SHP77 (cell line): ENCODE data around the gene NRAS.

ENCODE experiments used
- DNase-seq, 2 experiments: peaks; one replicate each; lab custom pipeline; 2025; lab: John Stamatoyannopoulos, UW

The NRAS gene

DNA sequence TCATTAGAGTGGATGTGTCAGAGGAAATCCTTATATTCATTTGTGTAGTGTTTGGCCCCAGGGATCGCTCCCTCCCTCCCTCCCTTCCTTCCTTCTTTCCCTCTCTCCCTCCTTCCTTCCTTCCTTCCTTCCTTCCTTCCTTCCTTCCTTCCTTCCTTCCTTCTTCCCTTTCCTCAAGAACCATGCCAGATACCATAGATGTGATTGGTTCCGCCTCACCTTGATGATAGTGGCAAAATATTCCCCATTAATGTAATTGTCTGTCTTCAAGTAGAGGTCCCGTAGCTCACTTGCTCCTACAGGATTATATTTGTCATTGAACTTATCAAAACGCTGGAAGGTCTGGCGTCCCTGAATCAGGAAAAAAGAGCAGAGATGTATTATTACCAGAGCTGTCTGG is 38.9 kb downstream of the NRAS start:
- no peak for DNase-seq

DNA sequence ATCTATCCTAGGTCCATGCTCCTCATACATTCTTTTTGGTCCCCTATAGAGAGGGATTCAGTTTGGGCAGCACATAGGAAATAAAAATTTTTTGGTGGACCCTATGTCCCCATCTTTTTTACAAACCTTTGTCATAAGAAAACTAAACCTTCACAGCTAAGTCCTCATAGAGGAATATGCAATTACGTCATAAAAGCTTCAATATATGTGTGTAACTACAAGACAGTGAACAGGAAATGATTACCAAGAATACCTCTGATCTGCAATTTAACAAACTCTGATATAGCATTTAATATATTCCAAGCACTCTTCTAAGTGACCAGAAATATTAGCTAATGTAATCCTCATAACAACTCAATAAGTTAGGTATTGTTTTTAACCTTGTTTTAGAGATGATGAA is 40.5 kb downstream of the NRAS start:
- DNase-seq = no peak

DNA sequence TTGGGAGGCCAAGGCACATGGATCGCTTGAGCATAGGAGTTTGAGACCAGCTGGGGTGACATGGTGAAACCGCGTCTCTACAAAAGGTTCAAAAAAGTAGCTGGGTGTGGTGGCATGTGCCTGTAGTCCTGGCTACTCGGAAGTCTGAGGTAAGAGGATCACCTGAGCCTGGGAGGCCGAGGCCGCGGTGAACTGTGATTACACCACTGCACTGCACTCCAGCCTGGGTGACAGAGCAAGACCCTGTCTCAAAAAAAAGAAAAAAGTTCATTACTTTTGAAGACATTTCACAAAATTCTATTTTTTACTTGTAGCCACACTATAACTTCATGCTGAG is 44.7 kb downstream of the NRAS start:
- no peak for DNase-seq

DNA sequence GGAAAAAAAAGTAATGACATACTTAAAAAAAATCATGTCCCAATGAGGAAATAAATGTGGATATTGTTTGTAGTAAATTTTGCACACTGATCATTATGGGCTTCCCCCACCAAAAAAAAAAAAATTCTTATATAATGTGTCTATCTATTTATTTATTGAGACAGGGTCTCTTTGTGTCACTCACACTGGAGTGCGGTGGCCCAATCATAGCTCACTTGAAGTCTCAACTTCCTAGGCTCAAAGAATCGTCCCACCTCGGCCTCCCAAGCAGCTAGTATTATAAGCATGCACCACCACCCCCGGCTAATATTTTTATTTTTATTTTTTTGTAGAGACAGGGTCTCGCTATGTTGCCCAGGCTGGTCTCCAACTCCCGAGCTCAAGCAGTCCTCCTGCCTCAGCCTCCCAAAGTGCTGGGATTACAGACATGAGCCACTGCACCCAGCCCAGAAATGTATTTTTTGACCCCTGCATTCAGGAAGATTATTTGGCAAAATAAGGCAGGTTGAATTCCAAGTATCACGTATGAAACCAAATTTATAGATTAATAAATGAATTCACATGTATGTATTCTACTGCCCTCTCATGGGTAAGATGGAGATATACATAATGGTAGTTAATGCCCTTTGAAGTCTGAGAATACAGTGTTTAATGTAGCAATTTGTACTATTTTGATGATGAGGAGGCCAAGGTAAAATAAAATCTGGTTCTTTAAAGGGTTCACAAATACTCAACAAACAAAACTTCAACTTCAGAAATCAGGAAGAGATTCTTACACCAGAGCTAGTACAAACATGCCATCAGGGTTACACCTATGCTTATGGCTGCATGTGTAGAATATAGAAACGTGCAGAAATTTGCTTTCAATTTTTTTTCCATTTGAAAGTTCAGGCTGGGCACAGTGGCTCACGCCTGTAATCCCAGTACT is 45.3 kb downstream of the NRAS start:
- DNase-seq = no peak

DNA sequence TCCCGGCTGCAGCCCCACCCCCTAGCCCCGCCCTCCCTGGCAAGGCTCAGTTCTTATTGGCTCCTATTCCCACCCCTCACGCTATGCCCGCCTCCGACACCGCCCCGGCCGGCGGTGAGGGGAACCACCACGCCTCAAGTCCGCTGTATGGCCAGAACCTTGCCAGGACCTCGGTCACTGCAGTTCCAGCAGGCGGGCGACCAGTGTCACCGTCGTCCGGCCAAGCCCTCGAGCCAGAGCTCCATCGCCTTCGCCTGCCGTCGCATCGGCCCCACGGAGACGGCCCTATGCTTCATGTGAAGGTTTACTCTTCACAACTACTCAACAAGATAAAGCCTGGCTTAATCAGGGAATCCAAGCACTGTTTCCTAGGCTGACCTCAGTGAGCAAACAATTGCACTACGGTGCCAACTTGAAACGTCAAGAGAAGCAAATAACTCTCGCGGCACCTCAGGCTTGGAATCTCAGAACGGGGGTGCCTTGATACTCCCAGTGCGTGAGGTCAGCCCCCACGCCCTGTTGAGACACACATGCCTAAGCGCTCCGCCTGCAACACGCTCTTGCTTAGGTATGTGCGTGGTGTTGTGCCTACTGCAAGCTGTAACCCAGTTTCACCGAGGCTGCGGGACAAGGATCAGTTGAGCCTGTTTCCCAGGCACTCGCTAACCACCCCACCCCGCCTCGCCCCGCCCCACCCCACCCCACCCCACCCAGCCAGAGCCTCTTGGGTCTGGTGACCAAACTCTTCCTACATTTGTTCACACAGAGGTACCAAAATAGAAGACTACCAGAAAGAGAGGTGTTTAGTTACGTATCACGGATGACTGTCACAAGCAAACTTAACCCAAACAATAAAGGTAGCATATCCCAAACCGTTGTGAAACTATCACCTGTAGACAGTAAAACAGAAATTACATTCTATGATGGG is 46.2 kb downstream of the NRAS start:
- DNase-seq = no peak

DNA sequence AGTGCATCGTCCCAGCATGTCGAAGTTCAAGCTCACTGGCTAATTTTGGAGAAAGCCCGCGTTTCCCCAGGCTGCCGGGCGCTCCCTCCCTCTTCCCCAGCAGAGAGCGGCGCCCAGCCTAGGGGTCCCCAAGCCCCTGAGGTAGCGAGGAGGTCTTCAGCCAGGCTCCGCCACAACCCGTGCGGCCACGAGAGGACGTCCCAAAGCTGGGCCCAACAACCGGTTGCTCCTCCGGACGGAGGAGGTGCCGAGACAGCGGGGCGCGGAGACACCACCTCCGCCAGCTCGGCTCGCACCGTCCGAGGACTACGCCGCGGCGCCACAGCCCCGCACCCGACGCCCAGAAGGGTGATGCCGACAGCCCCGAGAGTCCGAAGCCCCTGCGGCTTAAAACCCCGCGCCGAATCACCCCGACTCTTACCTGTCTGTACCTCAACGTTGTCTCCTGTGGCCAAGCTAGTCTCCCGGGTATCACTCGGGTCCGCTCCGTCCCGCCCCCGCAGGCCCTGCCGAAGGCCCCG is 46.9 kb downstream of the NRAS start, which contains the start of gene DENND2C:
Gene DENND2C, minus strand, starts transcription at position 488 of the 521 bp plus-strand sequence. CDS start 44,065 bp downstream, outside the sequence.
- no peak for DNase-seq

DNA sequence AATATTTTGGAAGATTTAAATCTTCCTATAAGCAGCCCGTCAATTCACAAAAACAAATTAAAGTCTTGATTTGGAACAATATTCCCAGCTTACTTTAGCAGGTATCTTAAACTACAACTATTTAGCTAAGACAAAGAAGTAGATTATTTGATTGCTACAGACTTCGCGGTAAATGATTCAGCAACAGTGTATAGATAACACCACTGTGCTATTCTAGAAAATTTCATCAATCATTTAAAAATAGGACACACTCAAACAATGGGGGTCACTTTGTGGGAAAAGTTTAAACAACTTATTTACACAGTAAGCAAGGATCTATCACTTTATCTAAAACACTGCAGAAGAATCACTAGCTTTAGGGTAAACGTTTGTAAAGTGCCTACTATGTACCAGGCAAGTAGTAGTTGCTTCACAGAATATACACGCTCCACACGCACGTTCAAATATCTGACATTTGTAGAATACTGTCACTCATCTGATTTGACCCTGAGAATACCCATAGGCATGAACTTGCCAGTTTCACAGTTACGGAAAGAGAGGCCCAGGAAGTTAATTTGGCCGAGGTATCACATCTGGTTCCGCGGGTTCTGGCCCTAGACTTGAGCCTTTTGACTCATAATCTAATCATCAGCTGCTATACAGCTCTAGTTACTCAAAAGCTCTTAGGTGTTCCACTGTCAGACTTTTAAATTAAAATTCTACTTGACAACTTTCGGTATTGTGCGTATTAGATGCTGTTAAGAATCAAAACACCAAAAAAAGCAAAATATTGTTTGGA is 47.6 kb downstream of the NRAS start:
- no peak for DNase-seq

DNA sequence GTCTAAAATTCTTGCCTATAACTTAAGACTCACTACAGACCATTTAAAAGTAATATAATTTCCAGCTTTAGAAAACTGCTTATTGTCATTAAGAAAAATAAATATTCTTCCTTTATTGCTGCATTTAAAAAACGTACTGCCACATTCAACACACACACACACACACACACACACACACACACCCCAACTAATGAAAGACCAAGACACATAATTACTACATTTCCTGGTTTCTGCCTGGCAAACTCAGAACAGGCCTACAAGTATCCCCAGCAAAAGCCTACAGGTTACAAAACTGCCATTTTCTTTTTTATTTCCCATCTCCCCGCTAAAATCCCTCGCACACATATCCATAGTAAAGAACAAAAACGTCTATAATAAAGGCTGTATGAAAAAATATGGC is 48.2 kb downstream of the NRAS start:
- no peak for DNase-seq

DNA sequence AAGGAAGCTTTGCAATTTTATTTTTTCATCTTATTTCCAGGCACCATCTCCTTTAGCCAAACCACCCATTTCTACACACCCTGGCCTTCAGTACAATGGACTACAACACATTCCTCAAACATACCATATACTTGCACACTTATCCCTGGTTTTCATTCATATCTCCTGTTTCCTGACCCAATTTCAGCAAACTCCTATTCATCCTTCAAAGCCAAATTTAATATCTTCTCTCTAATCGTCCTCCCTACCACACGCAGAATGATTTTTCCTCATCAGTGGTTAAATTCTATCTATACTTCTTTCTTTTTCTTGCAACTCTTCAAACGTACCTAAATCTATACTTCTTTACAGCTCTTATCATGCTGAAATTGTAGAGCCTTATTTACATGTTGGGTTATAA is 49.6 kb downstream of the NRAS start:
- no peak for DNase-seq

DNA sequence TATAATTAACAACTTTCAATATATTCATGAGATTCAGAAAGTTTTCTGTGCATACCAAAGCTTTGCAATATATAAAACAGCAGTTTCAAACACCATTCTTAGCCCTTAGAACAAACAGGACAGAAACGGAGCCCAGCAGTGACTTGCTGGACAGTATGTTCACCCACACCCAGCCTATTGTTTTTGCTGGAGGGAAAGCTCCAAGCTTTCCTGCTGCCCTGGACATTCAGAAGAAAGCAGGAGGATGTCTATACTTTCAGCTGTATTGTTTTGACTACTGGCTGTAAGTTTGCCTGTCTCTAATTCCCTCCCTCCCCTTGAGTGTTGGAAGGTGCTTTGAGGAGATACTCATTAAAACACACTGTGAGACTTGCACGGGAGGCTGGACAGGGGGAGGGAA is 56.3 kb downstream of the NRAS start:
- no peak for DNase-seq
